Bronchial epithelial cell (primary cell): ENCODE measurements around the gene PHF19. TPM values are rescaled to one million over a fixed set of nuclear protein-coding genes. Genes with fewer than 3 reads are reported as not detected.
A peak's percentile ranks its signal among the peaks of the same experiment; 100 is the strongest.

Experiments used
- DNase-seq: peaks from one replicate; pipeline ENCODE4 v3.0.0-alpha.2; 2010; ENCODE audit warnings: low read depth
- FAIRE-seq: peaks from 2 replicates; lab custom pipeline; 2011; peaks lifted over from hg19 to GRCh38; lab: Jason Lieb, UNC
- H3K27me3 ChIP-seq: 2 replicates; pipeline ENCODE4 v1.5.1; 2011; ENCODE audit warnings: low read length; ENCODE audit not compliant: control insufficient read depth, insufficient read depth
- H3K36me3 ChIP-seq: 2 replicates; pipeline ENCODE4 v1.5.1; 2011; ENCODE audit warnings: low read length; ENCODE audit not compliant: control insufficient read depth, insufficient read depth
- H3K4me3 ChIP-seq: 2 replicates; pipeline ENCODE4 v1.5.1; 2011; ENCODE audit warnings: mild to moderate bottlenecking, low read depth, low read length, control low read depth
- CTCF ChIP-seq: IDR thresholded peaks from 2 replicates; pipeline ENCODE4 v1.5.1; 2011; ENCODE audit warnings: mild to moderate bottlenecking, moderate library complexity, low read length, control low read depth, inconsistent platforms; ENCODE audit not compliant: insufficient read depth, severe bottlenecking
- total RNA-seq: library from RNA; depleted of rRNA; stranded (reverse); fragments of >200 nt; gene quantifications from 2 replicates; pipeline ENCODE4 v1.2.1, GENCODE V29; 2014

The PHF19 gene
- total RNA-seq, 1 donor from 2014 or later, result 7.6 TPM

GRCh38 chr9:120891245-120891883 is 14.4 kb upstream of the PHF19 start:
- FAIRE-seq (no peak), DNase-seq (peak; percentile 63)
- Histone ChIP-seq H3K36me3 (no peaks in the 10 kb centered on the region), H3K27me3 (no peaks in the 10 kb centered on the region), H3K4me3 (no peak overlapping the region)
- no peak for TF ChIP-seq CTCF

DNA sequence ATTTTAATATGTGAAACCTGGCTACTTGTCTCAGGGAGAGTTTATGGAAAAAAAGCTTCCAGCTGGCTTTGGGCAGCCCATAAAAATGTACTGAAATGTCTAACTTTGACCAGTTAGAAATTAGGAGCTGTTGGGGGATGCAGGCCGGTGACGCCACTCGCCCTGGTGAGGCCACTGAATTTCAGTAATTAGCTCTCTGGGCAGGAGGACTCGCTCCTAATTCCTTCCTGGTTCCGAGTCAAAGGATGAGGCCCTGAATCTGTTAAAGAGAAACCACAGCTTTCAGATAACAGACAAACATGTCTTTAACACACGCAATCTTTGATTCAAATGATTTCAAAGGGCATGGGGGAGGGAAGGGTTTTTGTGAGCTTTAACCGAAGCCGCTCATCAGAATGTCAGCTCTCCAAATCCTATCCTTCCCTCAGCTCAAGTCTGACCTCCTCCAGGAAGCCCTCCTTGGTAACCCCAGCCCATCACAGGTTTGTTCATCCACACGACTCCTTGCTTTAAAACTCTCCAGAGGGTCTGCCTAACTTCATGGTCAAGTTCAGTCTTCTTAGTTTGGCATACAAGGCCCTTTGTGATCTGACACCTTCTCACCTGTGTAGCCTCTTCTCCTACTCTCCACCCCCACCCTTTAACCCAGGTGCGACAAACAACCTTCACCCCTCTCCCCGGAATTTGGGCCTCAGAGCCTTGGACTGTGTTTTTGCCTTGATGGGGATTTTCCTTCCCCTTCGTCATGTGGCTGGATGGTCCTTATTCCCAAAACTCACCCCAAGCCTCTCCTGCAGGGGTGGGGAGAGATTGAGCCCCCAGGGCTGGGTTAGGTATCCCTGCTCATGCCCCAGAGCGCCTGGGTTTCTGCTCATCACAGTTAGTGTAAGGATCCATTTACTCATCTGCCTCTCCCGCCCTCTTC is 13.6 kb upstream of the PHF19 start:
- FAIRE-seq (no peak), DNase-seq (no peak)
- Histone ChIP-seq H3K36me3 (no peaks in the 10 kb centered on the region), H3K4me3 (no peak overlapping the region), H3K27me3 (no peaks in the 10 kb centered on the region)
- TF ChIP-seq CTCF, result no peak

- Histone ChIP-seq H3K27me3 (no peaks in the 10 kb centered on the region), H3K36me3 (no peaks in the 10 kb centered on the region), H3K4me3 (no peak overlapping the region)
- no peak for TF ChIP-seq CTCF
- no peak for DNase-seq
- no peak for FAIRE-seq
These were observed 12.8 kb upstream of the PHF19 start for GRCh38 chr9:120889606-120890271.

GRCh38 chr9:120888626-120889025 is 11.6 kb upstream of the PHF19 start:
- no peak overlapping the region for H3K4me3 ChIP-seq
- FAIRE-seq (no peak), DNase-seq (no peak)
- TF ChIP-seq CTCF, result no peak
- no peaks in the 10 kb centered on the region for H3K27me3 ChIP-seq
- no peaks in the 10 kb centered on the region for H3K36me3 ChIP-seq

DNA sequence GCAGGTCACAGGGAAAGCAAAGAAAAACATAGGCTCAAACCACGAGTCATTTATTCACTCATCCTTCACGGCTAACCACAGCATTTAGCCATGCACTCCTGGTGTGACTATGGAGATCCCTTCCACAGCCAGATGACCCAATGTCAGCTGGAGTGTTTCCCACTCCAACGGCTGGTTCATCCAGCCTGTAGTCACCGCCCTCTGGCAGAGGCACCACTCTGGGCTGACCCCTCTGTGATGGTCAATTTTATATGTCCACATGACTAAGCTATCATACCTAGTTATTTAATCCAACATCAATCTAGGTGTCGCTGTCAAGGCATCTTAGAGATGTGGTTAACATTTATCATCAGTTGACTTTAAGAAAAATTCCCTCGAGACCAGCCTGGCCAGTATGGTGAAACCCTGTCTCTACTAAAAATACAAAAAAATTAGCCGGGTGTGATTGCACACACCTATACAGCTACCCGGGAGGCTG is 9.5 kb upstream of the PHF19 start:
- TF ChIP-seq CTCF, result no peak

More for the DNA sequence above, 9.5 kb upstream of the PHF19 start:
- no peaks in the 10 kb centered on the region for H3K36me3 ChIP-seq
- DNase-seq (no peak), FAIRE-seq (no peak)
- no peaks in the 10 kb centered on the region for H3K27me3 ChIP-seq
- no peak overlapping the region for H3K4me3 ChIP-seq
